A673 (cell line): ENCODE data around the gene GJD3. TPM values are rescaled to one million over a fixed set of nuclear protein-coding genes. Genes with fewer than 3 reads are reported as not detected.

Source experiments
- BruUV-seq: library from RNA; stranded (reverse); fragments of 400-500 nt; replicated peaks from 2 replicates; lab custom pipeline; 2021; lab: Mats Ljungman, UMichigan
- CTCF ChIA-PET: fragments of 300-600 bp; sonication (Branson Sonifier 250); formaldehyde crosslinking; loops from one replicate; lab custom pipeline; 2022; ENCODE audit warnings: antibody characterized with exemption; lab: Charles Lee
- POLR2A ChIA-PET: fragments of 300-600 bp; sonication (Branson Sonifier 250); formaldehyde crosslinking; loops from one replicate; lab custom pipeline; 2022; ENCODE audit warnings: antibody characterized with exemption; ENCODE audit not compliant: low non-redundant PET; lab: Charles Lee
- DNase-seq: peaks from one replicate; pipeline ENCODE4 v3.0.0-alpha.2; 2015; ENCODE audit warnings: low spot score
- H3K27ac ChIP-seq: fragments of 200-600 bp; sonication (generic); 2 replicates; pipeline ENCODE4 v1.5.1; 2016; ENCODE audit warnings: mixed run types, low read depth, mild to moderate bottlenecking, mixed read lengths, antibody characterized with exemption, low read length; ENCODE audit not compliant: poor library complexity, severe bottlenecking
- H3K27me3 ChIP-seq: fragments of 200-600 bp; sonication (generic); replicated peaks from 2 replicates; pipeline ENCODE4 v1.6.1; 2017; ENCODE audit warnings: mixed run types, low read depth, mild to moderate bottlenecking, mixed read lengths, antibody characterized with exemption, low read length; ENCODE audit not compliant: insufficient read depth, poor library complexity
- H3K36me3 ChIP-seq: fragments of 200-600 bp; sonication (generic); 2 replicates; pipeline ENCODE4 v1.6.1; 2016; ENCODE audit warnings: mixed run types, mild to moderate bottlenecking, mixed read lengths, antibody characterized with exemption, low read length; ENCODE audit not compliant: insufficient read depth, poor library complexity, severe bottlenecking
- H3K4me1 ChIP-seq: fragments of 200-600 bp; sonication (generic); 2 replicates; pipeline ENCODE4 v1.6.1; 2017; ENCODE audit warnings: mixed run types, mild to moderate bottlenecking, mixed read lengths, antibody characterized with exemption, low read length; ENCODE audit not compliant: insufficient read depth, poor library complexity, severe bottlenecking
- H3K4me3 ChIP-seq: fragments of 200-600 bp; sonication (generic); 2 replicates; pipeline ENCODE4 v1.5.1; 2016; ENCODE audit warnings: low read depth, mixed run types, mild to moderate bottlenecking, mixed read lengths, low read length; ENCODE audit not compliant: poor library complexity, severe bottlenecking
- H3K9me3 ChIP-seq: fragments of 200-600 bp; sonication (generic); 2 replicates; pipeline ENCODE4 v1.6.1; 2016; ENCODE audit warnings: mixed run types, low read depth, mild to moderate bottlenecking, mixed read lengths, antibody characterized with exemption, low read length; ENCODE audit not compliant: poor library complexity, severe bottlenecking
- EZH2 ChIP-seq: fragments of 200-600 bp; sonication (generic); IDR thresholded peaks from 2 replicates; pipeline ENCODE4 v1.6.1; 2017; ENCODE audit warnings: borderline replicate concordance, low read depth, mild to moderate bottlenecking, mixed read lengths, antibody characterized with exemption, low read length; ENCODE audit not compliant: poor library complexity, severe bottlenecking
- intact Hi-C: fragments of 100-400 bp; cut with micrococcal nuclease; formaldehyde crosslinking; loops from one replicate; pipeline ENCODE4 v1.10.0; 2022; ENCODE audit not compliant: unreplicated experiment
- total RNA-seq: library from RNA; stranded (reverse); gene quantifications from 2 replicates; pipeline ENCODE4 v1.2.3, GENCODE V29; 2021
- TF ChIP-seq, protein P1 (sequence below): fragments of 300-800, 200-600 bp; sonication (generic); conservative IDR thresholded peaks from 2 replicates; pipeline ENCODE4 v1.5.1; 2017; ENCODE audit warnings: low read depth, mild to moderate bottlenecking, antibody characterized with exemption, low read length, moderate library complexity, mixed read lengths

The GJD3 gene
- total RNA-seq, 1 experiment from 2014 or later, result not detected

DNA sequence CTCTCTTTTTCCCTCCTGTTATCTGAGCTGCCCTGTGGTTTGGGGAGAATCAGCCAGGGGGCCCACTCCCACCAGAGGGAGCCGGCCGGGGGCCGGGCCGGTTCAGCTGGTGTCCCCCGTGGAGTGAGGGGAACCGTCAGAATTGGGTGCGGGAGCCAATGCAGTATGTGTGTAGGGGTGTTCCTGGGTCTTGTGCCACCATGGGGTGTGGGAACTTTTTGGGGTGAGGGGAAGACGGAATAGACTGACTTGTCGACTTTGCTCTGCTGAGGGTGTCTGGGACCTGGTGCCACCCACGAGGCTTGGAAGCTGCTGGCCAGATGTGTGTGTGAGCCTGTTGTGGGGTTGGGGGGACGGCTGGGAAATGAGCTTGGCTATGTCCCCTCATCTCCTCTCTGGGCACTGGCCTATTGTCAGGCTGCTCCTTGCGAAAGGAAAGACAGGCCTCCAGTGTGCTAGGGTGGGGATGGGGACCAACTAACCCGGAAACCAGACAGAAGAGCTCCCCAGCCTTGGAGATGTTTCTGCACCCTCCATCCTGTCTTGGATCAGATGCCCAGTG is 45.6 kb downstream of the GJD3 start:
- Histone ChIP-seq H3K36me3 (no peaks in the 10 kb centered on the region), H3K4me1 (peaks cover 52% of the 10 kb centered on the region), H3K27me3 (no peaks in the 10 kb centered on the region), H3K4me3 (peak overlapping the region; percentile 71), H3K27ac (peak overlapping the region; percentile 78), H3K9me3 (no peaks in the 10 kb centered on the region)
- no TSS peak for BruUV-seq
- intact Hi-C loops, result no loop called here
- TF ChIP-seq, protein P1, sequence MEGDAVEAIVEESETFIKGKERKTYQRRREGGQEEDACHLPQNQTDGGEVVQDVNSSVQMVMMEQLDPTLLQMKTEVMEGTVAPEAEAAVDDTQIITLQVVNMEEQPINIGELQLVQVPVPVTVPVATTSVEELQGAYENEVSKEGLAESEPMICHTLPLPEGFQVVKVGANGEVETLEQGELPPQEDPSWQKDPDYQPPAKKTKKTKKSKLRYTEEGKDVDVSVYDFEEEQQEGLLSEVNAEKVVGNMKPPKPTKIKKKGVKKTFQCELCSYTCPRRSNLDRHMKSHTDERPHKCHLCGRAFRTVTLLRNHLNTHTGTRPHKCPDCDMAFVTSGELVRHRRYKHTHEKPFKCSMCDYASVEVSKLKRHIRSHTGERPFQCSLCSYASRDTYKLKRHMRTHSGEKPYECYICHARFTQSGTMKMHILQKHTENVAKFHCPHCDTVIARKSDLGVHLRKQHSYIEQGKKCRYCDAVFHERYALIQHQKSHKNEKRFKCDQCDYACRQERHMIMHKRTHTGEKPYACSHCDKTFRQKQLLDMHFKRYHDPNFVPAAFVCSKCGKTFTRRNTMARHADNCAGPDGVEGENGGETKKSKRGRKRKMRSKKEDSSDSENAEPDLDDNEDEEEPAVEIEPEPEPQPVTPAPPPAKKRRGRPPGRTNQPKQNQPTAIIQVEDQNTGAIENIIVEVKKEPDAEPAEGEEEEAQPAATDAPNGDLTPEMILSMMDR, result no peak
- TF ChIP-seq EZH2, result no peak
- ChIA-PET POLR2A (no interaction called here), CTCF (interaction anchor here (0.6 kb wide), 1 partner anchor 870 kb away, joined by 3 read pairs; no protein-coding TSS in a partner anchor)
- DNase-seq, result no peak

DNA sequence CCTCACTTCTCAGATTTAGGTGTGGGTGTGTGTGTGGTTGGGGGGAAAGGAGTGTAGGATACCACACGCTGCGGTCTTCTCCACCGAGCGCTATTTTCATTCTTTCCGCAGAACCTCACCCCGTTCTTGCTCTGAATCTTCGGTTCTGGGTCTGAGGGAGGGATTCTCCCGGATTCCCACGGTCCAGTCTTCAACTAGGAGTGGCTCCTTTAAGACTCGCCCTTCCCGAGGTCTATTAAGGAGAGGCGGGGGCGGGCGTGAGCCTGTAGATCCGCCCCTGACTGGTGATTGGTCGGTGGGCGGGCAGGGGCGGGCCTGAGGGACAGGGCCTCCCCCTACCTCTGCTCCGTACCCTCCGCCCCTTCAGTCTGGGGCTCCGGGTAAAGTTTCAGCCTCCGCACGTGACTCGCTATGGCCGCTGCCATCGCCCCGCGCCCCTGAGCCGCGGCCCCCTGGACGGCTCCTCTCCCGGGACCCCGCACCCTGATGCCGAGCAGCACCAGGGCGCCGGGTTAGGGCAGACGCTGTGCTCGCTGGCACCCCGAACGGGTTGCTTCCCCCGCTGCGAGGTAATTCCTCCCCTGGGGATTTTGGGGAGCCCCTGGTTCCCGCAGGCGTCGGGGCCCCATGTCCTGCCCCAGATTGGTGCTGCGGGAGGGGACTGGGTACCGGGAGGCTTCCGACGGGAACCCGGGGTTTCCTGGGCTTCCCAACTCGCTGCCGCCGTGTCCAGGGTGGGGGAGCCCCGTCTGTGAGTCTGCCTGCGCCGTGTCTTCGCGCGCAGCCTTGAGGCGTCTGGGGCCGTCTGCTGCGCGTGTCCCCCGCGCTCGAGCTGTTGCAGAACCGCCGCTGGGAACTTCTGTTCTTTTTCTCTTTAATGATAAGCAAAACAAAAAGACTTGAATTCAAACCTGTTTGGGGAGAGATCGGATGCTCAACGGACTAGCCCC is 46.4 kb downstream of the GJD3 start:
- no peak for TF ChIP-seq EZH2
- TF ChIP-seq, protein P1, result no peak
- peak overlapping the region; percentile 78 for H3K27ac ChIP-seq
- H3K36me3 ChIP-seq, result no peaks in the 10 kb centered on the region
- ChIA-PET POLR2A (interaction anchor here (1.0 kb wide), 1 partner anchor 11 kb away, joined by 13 read pairs; no protein-coding TSS in a partner anchor), CTCF (interaction anchor here (0.6 to 1.5 kb wide), 4 partner anchors 11 to 869 kb away, joined by 3 to 23 read pairs (median 4); no protein-coding TSS in a partner anchor)
- H3K4me1 ChIP-seq, result peaks cover 51% of the 10 kb centered on the region
- intact Hi-C loops, result no loop called here
- peak; percentile 94 for DNase-seq
- BruUV-seq, result TSS peak; percentile 63
- H3K4me3 ChIP-seq, result peak overlapping the region; percentile 71
- H3K27me3 ChIP-seq, result no peaks in the 10 kb centered on the region
- no peaks in the 10 kb centered on the region for H3K9me3 ChIP-seq

DNA sequence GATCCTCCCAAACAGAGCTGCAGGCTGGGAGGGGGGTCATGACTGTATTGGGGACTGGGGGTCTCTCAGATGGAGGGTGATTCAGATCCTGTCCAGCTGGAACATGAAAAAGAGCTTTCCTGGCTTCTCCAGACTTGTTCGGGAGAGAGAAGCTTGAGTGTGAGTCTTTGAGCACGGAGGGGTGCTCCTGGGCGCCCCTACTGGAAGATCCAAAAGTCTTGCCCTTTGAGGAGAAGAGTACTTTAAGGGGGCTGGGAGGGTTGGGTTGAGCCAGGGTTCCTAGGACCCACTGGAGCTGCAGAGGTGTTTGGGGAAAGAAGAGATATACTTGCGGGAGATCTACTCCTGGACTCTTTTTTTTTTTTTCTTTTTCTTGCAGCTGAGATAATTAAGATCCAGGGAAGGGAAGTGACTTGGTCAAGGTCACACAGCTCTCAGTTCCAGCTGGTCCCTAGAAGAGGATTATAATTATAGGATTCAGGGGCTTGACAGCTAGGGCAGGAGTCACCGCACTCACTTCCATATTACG is 47.1 kb downstream of the GJD3 start:
- peak; percentile 57 for DNase-seq
- POLR2A ChIA-PET, result interaction anchor here (1.0 kb wide), 1 partner anchor 10 kb away, joined by 13 read pairs; no protein-coding TSS in a partner anchor
- Histone ChIP-seq H3K27me3 (no peaks in the 10 kb centered on the region), H3K4me3 (peak overlapping the region; percentile 71), H3K27ac (peak overlapping the region; percentile 26), H3K4me1 (peaks cover 48% of the 10 kb centered on the region), H3K36me3 (no peaks in the 10 kb centered on the region), H3K9me3 (no peaks in the 10 kb centered on the region)
- no TSS peak for BruUV-seq
- no peak for TF ChIP-seq EZH2
- TF ChIP-seq, protein P1, result peak; percentile 44
- intact Hi-C loops, result no loop called here
- CTCF ChIA-PET, result interaction anchor here (0.5 to 1.5 kb wide), 12 partner anchors 10 to 1739 kb away, joined by 3 to 23 read pairs (median 5); no protein-coding TSS in a partner anchor
